Medulla oblongata (tissue), 1 donor: ENCODE data around the gene CPNE9.

ENCODE experiments used
- DNase-seq: peaks from one replicate; pipeline ENCODE4 v3.0.0-alpha.2; 2015; ENCODE audit errors: extremely low spot score

The CPNE9 gene

GRCh38 chr3:9703736-9704346 lies at the start of gene CPNE9:
Gene CPNE9 (plus strand): TSS chr3:9703833. CDS start chr3:9703997, 164 bp downstream.
- DNase-seq, result no peak

GRCh38 chr3:9659849-9660248 lies 43.8 kb upstream of the CPNE9 start:
- DNase-seq, result no peak

- no peak for DNase-seq
These were observed 42.7 kb upstream of the CPNE9 start for GRCh38 chr3:9660972-9661371.

- DNase-seq, result no peak
These were observed 39.4 kb upstream of the CPNE9 start for GRCh38 chr3:9664119-9664751.

- no peak for DNase-seq
These were observed 36.8 kb upstream of the CPNE9 start for GRCh38 chr3:9666704-9667445.

- DNase-seq, result no peak
These were observed 34.4 kb upstream of the CPNE9 start for GRCh38 chr3:9669277-9669676.

- no peak for DNase-seq
These were observed 33.8 kb upstream of the CPNE9 start for GRCh38 chr3:9669720-9670432.

- no peak for DNase-seq
These were observed 30.6 kb upstream of the CPNE9 start for GRCh38 chr3:9673082-9673481.

GRCh38 chr3:9673752-9674151 lies 29.9 kb upstream of the CPNE9 start:
- no peak for DNase-seq

- DNase-seq, result no peak
These were observed 27.8 kb upstream of the CPNE9 start for GRCh38 chr3:9675736-9676290.

- DNase-seq, result peak; percentile 22
These were observed 26.8 kb upstream of the CPNE9 start for GRCh38 chr3:9676785-9677184.

- no peak for DNase-seq
These were observed 25.1 kb upstream of the CPNE9 start for GRCh38 chr3:9678493-9678892.

GRCh38 chr3:9679476-9680080 lies 24.1 kb upstream of the CPNE9 start:
- DNase-seq, result no peak

GRCh38 chr3:9681011-9681722 lies 22.5 kb upstream of the CPNE9 start:
- DNase-seq, result no peak

- no peak for DNase-seq
These were observed 21.9 kb upstream of the CPNE9 start for GRCh38 chr3:9681723-9682081.

- no peak for DNase-seq
These were observed 21.5 kb upstream of the CPNE9 start for GRCh38 chr3:9682096-9682495.

- no peak for DNase-seq
These were observed 20.2 kb upstream of the CPNE9 start for GRCh38 chr3:9683426-9683825.

GRCh38 chr3:9685216-9686049 lies 18.2 kb upstream of the CPNE9 start:
- no peak for DNase-seq

GRCh38 chr3:9686050-9686550 lies 17.5 kb upstream of the CPNE9 start:
- DNase-seq, result no peak

GRCh38 chr3:9686703-9687102 lies 16.9 kb upstream of the CPNE9 start:
- DNase-seq, result no peak
